Stimulated activated CD4-positive, alpha-beta T cell treated with anti-CD3 and anti-CD28 coated beads, Interleukin-1b, Interleukin-23, amount 100 ng/mL, for 48 hours (primary cell): ENCODE results near the gene AHNAK2.
"Not testable (repeated sequence)": the region's sequence is repeated elsewhere in the genome, so short reads cannot be mapped to it uniquely, and the experiment has no call there.

Experiments used
- DNase-seq: peaks from one replicate; pipeline ENCODE4 v3.0.0-alpha.2; 2020

The AHNAK2 gene

GRCh38 chr14:104950701-104951100, 27.5 kb downstream of the AHNAK2 start:
- DNase-seq, result not testable (repeated sequence)

- no peak for DNase-seq
Observed at GRCh38 chr14:104950021-104950420, 28.2 kb downstream of the AHNAK2 start.

GRCh38 chr14:104949406-104949955, 28.7 kb downstream of the AHNAK2 start:
- not testable (repeated sequence) for DNase-seq

- DNase-seq, result no peak
Observed at GRCh38 chr14:104948736-104949031, 29.5 kb downstream of the AHNAK2 start.

GRCh38 chr14:104947881-104948735, 30.1 kb downstream of the AHNAK2 start:
- not testable (repeated sequence) for DNase-seq

- DNase-seq, result not testable (repeated sequence)
Observed at GRCh38 chr14:104947201-104947600, 31.0 kb downstream of the AHNAK2 start.

- DNase-seq, result not testable (repeated sequence)
Observed at GRCh38 chr14:104945986-104946965, 31.9 kb downstream of the AHNAK2 start.

GRCh38 chr14:104945266-104945665, 32.9 kb downstream of the AHNAK2 start:
- not testable (repeated sequence) for DNase-seq

GRCh38 chr14:104944436-104945205, 33.6 kb downstream of the AHNAK2 start:
- DNase-seq, result not testable (repeated sequence)

GRCh38 chr14:104944016-104944308, 34.2 kb downstream of the AHNAK2 start:
- DNase-seq, result not testable (repeated sequence)

- not testable (repeated sequence) for DNase-seq
Observed at GRCh38 chr14:104943216-104944015, 34.8 kb downstream of the AHNAK2 start.

GRCh38 chr14:104942586-104942985, 35.6 kb downstream of the AHNAK2 start:
- no peak for DNase-seq

- no peak for DNase-seq
Observed at GRCh38 chr14:104941508-104942365, 36.4 kb downstream of the AHNAK2 start.

GRCh38 chr14:104940526-104941150, 37.5 kb downstream of the AHNAK2 start:
- DNase-seq, result no peak

- DNase-seq, result no peak
Observed at GRCh38 chr14:104939666-104940410, 38.3 kb downstream of the AHNAK2 start.

GRCh38 chr14:104938960-104939359, 39.2 kb downstream of the AHNAK2 start:
- DNase-seq, result no peak

GRCh38 chr14:104938436-104938835, 39.7 kb downstream of the AHNAK2 start:
- DNase-seq, result no peak

GRCh38 chr14:104937694-104938365, 40.3 kb downstream of the AHNAK2 start:
- no peak for DNase-seq

- DNase-seq, result no peak
Observed at GRCh38 chr14:104937161-104937560, 41.0 kb downstream of the AHNAK2 start.
